HepG2 (cell line): ENCODE data around the gene PPM1H. TPM values are rescaled to one million over a fixed set of nuclear protein-coding genes. Genes with fewer than 3 reads are reported as not detected.

Experiments used
- ATAC-seq: fragments of 200-7000 bp; cut with Tn5 transposase; 3 replicates; pipeline ENCODE4 v1.9.1; 2020; ENCODE audit warnings: mild to moderate bottlenecking, moderate library complexity
- BruUV-seq: library from RNA; stranded (reverse); fragments of 400-500 nt; replicated peaks from 2 replicates; lab custom pipeline; 2021; lab: Mats Ljungman, UMichigan
- CTCF ChIA-PET: fragments of 300-600 bp; formaldehyde crosslinking; extraction: SDS; loops from one replicate; lab custom pipeline; 2021; ENCODE audit warnings: low total read pairs, inconsistent platforms, low intra/inter-chr PET ratio; lab: Yijun Ruan, JAX
- POLR2A ChIA-PET: fragments of 350-600 bp; sonication (Branson Sonifier 250); formaldehyde crosslinking; loops from one replicate; lab custom pipeline; 2020; ENCODE audit warnings: antibody characterized with exemption, inconsistent platforms; lab: Yijun Ruan, JAX
- DNase-seq: peaks from one replicate; pipeline ENCODE4 v3.0.0-alpha.2; 2015; ENCODE audit warnings: low spot score
- FAIRE-seq: peaks from 3 replicates; lab custom pipeline; 2011; peaks lifted over from hg19 to GRCh38; lab: Jason Lieb, UNC
- H2AFZ ChIP-seq: one replicate; pipeline ENCODE4 v1.6.1; 2011; ENCODE audit warnings: low read length, inconsistent platforms
- H3K27ac ChIP-seq: fragments of 300-600 bp; 3 replicates; pipeline ENCODE4 v1.8.0; 2011; ENCODE audit warnings: mixed run types, mild to moderate bottlenecking, mixed read lengths, low read length, inconsistent platforms; ENCODE audit not compliant: insufficient read depth; ENCODE audit errors: extremely low read length
- H3K27me3 ChIP-seq, 2 experiments: fragments of 200-600 bp in 1 of 2; 2 replicates in 1 of 2; 3 replicates in 1 of 2; pipeline versions ENCODE4 v1.6.0 to v1.8.0; 2011; ENCODE audit warnings: low read length in 2 of 2, mild to moderate bottlenecking in 2 of 2, moderate library complexity in 2 of 2, inconsistent platforms in 1 of 2; ENCODE audit not compliant: insufficient read depth in 2 of 2, control insufficient read depth in 1 of 2
- H3K36me3 ChIP-seq, 2 experiments: fragments of 200-600 bp in 1 of 2; replicated peaks in 1 of 2; 2 replicates in 1 of 2; 3 replicates in 1 of 2; pipeline versions ENCODE4 v1.5.1 to v1.8.0; 2011; ENCODE audit warnings: low read length in 2 of 2, inconsistent platforms in 1 of 2; ENCODE audit not compliant: insufficient read depth in 2 of 2, control insufficient read depth in 1 of 2
- H3K4me1 ChIP-seq: 2 replicates; pipeline ENCODE4 v1.5.1; 2012; ENCODE audit warnings: low read length, inconsistent platforms; ENCODE audit not compliant: insufficient read depth
- H3K4me2 ChIP-seq: 2 replicates; pipeline ENCODE4 v1.6.0; 2011; ENCODE audit warnings: low read depth, low read length, inconsistent platforms
- H3K4me3 ChIP-seq, 3 experiments: fragments of 200-600 bp in 1 of 3; sonication (generic), shearing (Covaris generic) in 1 of 3; replicated peaks in 1 of 3; 2 replicates each; pipeline ENCODE4 v1.5.1; 2011 to 2016; ENCODE audit warnings: low read length in 3 of 3, inconsistent platforms in 2 of 3, low read depth in 2 of 3, mild to moderate bottlenecking in 2 of 3, control low read depth in 1 of 3, mixed read lengths in 1 of 3; ENCODE audit not compliant: insufficient read depth in 1 of 3
- H3K79me2 ChIP-seq: one replicate; pipeline ENCODE4 v1.6.1; 2011; ENCODE audit warnings: low read length, inconsistent platforms; ENCODE audit not compliant: insufficient read depth
- H3K9ac ChIP-seq: 2 replicates; pipeline ENCODE4 v1.6.0; 2011; ENCODE audit warnings: mild to moderate bottlenecking, low read depth, low read length, inconsistent platforms; ENCODE audit not compliant: insufficient read depth
- H3K9me3 ChIP-seq: 2 replicates; pipeline ENCODE4 v1.5.1; 2012; ENCODE audit warnings: mild to moderate bottlenecking, low read length
- H4K20me1 ChIP-seq: 2 replicates; pipeline ENCODE4 v1.6.0; 2011; ENCODE audit warnings: inconsistent platforms, mild to moderate bottlenecking, low read length, moderate library complexity; ENCODE audit not compliant: insufficient read depth
- AKAP8 ChIP-seq: sonication (generic); formaldehyde crosslinking; IDR thresholded peaks from 2 replicates; pipeline ENCODE4 v1.5.1; 2020; ENCODE audit warnings: mild to moderate bottlenecking, missing genetic modification reagents
- ETV6 ChIP-seq: sonication (generic); formaldehyde crosslinking; conservative IDR thresholded peaks from 2 replicates; pipeline ENCODE4 v1.4.0; 2020; ENCODE audit warnings: missing genetic modification reagents
- HMG20A ChIP-seq: IDR thresholded peaks from 2 replicates; pipeline ENCODE4 v1.6.1; 2016; ENCODE audit warnings: borderline replicate concordance
- KDM5A ChIP-seq: fragments of 200-600 bp; sonication (generic); IDR thresholded peaks from 2 replicates; pipeline ENCODE4 v1.7.0; 2018; ENCODE audit warnings: antibody characterized with exemption, mild to moderate bottlenecking, low read length, borderline replicate concordance
- KLF15 ChIP-seq: sonication (generic); formaldehyde crosslinking; IDR thresholded peaks from 2 replicates; pipeline ENCODE4 v1.8.1; 2023; ENCODE audit warnings: borderline replicate concordance, mild to moderate bottlenecking, inconsistent platforms, missing genetic modification reagents, mixed read lengths
- KMT2B ChIP-seq: IDR thresholded peaks from 2 replicates; pipeline ENCODE4 v1.6.1; 2016; ENCODE audit warnings: missing genetic modification reagents, missing compliant biosample characterization
- RELA ChIP-seq: sonication (generic); formaldehyde crosslinking; IDR thresholded peaks from 2 replicates; pipeline ENCODE4 v1.4.0; 2020; ENCODE audit warnings: missing genetic modification reagents
- SETDB1 ChIP-seq: sonication (generic); formaldehyde crosslinking; IDR thresholded peaks from 2 replicates; pipeline ENCODE4 v1.5.1; 2020; ENCODE audit warnings: missing genetic modification reagents, mild to moderate bottlenecking, borderline replicate concordance
- TAF1 ChIP-seq: sonication (generic); formaldehyde crosslinking; IDR thresholded peaks from 2 replicates; pipeline ENCODE4 v1.4.0; 2020; ENCODE audit warnings: missing genetic modification reagents
- TCF12 ChIP-seq, 2 experiments: fragments of 450-650 bp in 1 of 2; sonication (generic) in 1 of 2; formaldehyde crosslinking in 1 of 2; IDR thresholded peaks; 2 replicates each; pipeline versions ENCODE4 v1.6.1 to v1.8.0; 2017 to 2022; ENCODE audit warnings: antibody characterized with exemption in 1 of 2, mild to moderate bottlenecking in 1 of 2, missing genetic modification reagents in 1 of 2, moderate library complexity in 1 of 2
- ZC3H13 ChIP-seq: sonication (generic); formaldehyde crosslinking; IDR thresholded peaks from 2 replicates; pipeline ENCODE4 v1.8.1; 2023; ENCODE audit warnings: mild to moderate bottlenecking, missing genetic modification reagents, moderate library complexity
- ZFP41 ChIP-seq: sonication (generic); formaldehyde crosslinking; IDR thresholded peaks from 2 replicates; pipeline ENCODE4 v1.4.0; 2020; ENCODE audit warnings: mild to moderate bottlenecking, missing genetic modification reagents, borderline replicate concordance
- ZNF672 ChIP-seq: sonication (generic); formaldehyde crosslinking; IDR thresholded peaks from 2 replicates; pipeline ENCODE4 v1.8.1; 2022; ENCODE audit warnings: missing genetic modification reagents
- ZSCAN20 ChIP-seq: sonication (generic); formaldehyde crosslinking; IDR thresholded peaks from 2 replicates; pipeline ENCODE4 v1.4.0; 2020; ENCODE audit warnings: missing genetic modification reagents, mild to moderate bottlenecking, borderline replicate concordance
- WGBS: methylation state at CpG from one replicate; pipeline ENCODE4 v1.1.6; 2017; ENCODE audit warnings: low lambda C conversion rate; 5-methylcytosine and 5-hydroxymethylcytosine counted together
- in situ Hi-C: cut with HindIII; loops from 2 replicates; pipeline ENCODE4 v1.10.0; 2017; ENCODE audit warnings: low pct_unique_long_range_greater_than_20kb; ENCODE audit not compliant: extremely low pct_ligation_motif_present
- intact Hi-C: fragments of 100-400 bp; cut with micrococcal nuclease; formaldehyde crosslinking; loops from one replicate; pipeline ENCODE4 v1.10.0; 2022; ENCODE audit not compliant: unreplicated experiment
- polyA plus RNA-seq, 8 experiments: library from polyadenylated mRNA; depleted of rRNA in 3 of 8; stranded (reverse) in 7 of 8; unstranded in 1 of 8; fragments of >200 nt; fragmentation: Illumina TruSeq in 4 of 8; extraction: Trizol in 4 of 8; gene quantifications; 2 replicates each; pipeline versions ENCODE4 v1.2.1 to v1.2.3, GENCODE V29; 2011 to 2016; ENCODE audit warnings: low read depth in 4 of 8, missing spikeins in 1 of 8, mixed read lengths in 1 of 8; ENCODE audit not compliant: insufficient read depth in 1 of 8
- total RNA-seq, 5 experiments: library from RNA; depleted of rRNA; stranded (reverse); fragments of >200 nt; fragmentation: Illumina TruSeq; extraction: Trizol; gene quantifications; 2 replicates each; pipeline ENCODE4 v1.2.3, GENCODE V29; 2016; ENCODE audit warnings: low read depth in 1 of 5
- TF ChIP-seq, protein P1 (sequence below): sonication (generic); formaldehyde crosslinking; IDR thresholded peaks from 2 replicates; pipeline ENCODE4 v1.4.0; 2020; ENCODE audit warnings: missing genetic modification reagents
- TF ChIP-seq, protein P2 (sequence below): sonication (generic); formaldehyde crosslinking; IDR thresholded peaks from 2 replicates; pipeline ENCODE4 v1.4.0; 2020; ENCODE audit warnings: mild to moderate bottlenecking, missing genetic modification reagents
- TF ChIP-seq, protein P3 (sequence below): sonication (generic); formaldehyde crosslinking; conservative IDR thresholded peaks from 2 replicates; pipeline ENCODE4 v1.8.0; 2022; ENCODE audit warnings: low read depth, missing genetic modification reagents

The PPM1H gene
- total and polyA plus RNA-seq, 2 of the 13 experiments (the other 11 are each of a cell fraction or from before 2014, with no cell fraction given): 29.1 to 38.1 TPM

DNA sequence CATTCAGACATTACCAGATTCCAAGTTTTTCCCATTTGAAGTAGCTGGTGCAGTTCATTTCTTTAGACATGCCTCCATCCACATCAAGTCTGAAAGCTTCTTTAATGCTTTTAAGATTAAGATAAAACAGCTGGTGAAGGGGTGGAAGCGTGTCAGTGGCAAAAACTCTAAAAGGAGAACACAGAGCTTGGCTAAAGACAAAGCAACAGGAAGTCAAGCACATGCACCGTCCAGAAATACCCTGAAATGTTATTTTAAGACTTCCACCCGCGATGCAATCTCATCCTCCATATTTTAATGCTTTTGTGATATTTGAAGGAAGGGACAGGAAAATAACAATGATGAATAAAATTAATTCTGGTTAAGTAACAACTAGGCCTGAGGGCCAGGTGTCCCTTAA lies 31.8 kb downstream of the PPM1H start:
- intact Hi-C loops: no loop called here
- WGBS: 96% methylated on average over 4 of the region's 4 CpGs
- Histone ChIP-seq H3K27ac (no peak overlapping the region), H4K20me1 (no peaks in the 10 kb centered on the region), H3K9me3 (no peaks in the 10 kb centered on the region), H3K4me3 (no peak overlapping the region), H3K9ac (no peak overlapping the region), H3K79me2 (peaks cover 69% of the 10 kb centered on the region), H3K36me3 (peaks cover 0 to 7% of the 10 kb centered on the region in 2 experiments; a peak in 4 of 5 replicates), H3K4me2 (no peak overlapping the region), H2AFZ (no peak overlapping the region), H3K27me3 (no peaks in the 10 kb centered on the region), H3K4me1 (peaks cover 69% of the 10 kb centered on the region)
- BruUV-seq: no TSS peak
- ATAC-seq (no peak), DNase-seq (no peak), FAIRE-seq (no peak)
- TF ChIP-seq ZSCAN20: no peak
- TF ChIP-seq, protein P1, sequence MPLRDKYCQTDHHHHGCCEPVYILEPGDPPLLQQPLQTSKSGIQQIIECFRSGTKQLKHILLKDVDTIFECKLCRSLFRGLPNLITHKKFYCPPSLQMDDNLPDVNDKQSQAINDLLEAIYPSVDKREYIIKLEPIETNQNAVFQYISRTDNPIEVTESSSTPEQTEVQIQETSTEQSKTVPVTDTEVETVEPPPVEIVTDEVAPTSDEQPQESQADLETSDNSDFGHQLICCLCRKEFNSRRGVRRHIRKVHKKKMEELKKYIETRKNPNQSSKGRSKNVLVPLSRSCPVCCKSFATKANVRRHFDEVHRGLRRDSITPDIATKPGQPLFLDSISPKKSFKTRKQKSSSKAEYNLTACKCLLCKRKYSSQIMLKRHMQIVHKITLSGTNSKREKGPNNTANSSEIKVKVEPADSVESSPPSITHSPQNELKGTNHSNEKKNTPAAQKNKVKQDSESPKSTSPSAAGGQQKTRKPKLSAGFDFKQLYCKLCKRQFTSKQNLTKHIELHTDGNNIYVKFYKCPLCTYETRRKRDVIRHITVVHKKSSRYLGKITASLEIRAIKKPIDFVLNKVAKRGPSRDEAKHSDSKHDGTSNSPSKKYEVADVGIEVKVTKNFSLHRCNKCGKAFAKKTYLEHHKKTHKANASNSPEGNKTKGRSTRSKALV (CRISPR knock-in tag): no peak
- TF ChIP-seq TAF1 (CRISPR knock-in tag): no peak
- no peak for TF ChIP-seq ZC3H13 (CRISPR knock-in tag)
- no peak for TF ChIP-seq ETV6
- no peak for TF ChIP-seq SETDB1 (CRISPR knock-in tag)
- no peak for TF ChIP-seq KLF15 (CRISPR knock-in tag)
- no peak for TF ChIP-seq KMT2B
- no peak for TF ChIP-seq RELA (CRISPR knock-in tag)
- TF ChIP-seq, protein P2, sequence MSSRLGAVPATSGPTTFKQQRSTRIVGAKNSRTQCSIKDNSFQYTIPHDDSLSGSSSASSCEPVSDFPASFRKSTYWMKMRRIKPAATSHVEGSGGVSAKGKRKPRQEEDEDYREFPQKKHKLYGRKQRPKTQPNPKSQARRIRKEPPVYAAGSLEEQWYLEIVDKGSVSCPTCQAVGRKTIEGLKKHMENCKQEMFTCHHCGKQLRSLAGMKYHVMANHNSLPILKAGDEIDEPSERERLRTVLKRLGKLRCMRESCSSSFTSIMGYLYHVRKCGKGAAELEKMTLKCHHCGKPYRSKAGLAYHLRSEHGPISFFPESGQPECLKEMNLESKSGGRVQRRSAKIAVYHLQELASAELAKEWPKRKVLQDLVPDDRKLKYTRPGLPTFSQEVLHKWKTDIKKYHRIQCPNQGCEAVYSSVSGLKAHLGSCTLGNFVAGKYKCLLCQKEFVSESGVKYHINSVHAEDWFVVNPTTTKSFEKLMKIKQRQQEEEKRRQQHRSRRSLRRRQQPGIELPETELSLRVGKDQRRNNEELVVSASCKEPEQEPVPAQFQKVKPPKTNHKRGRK (CRISPR knock-in tag): no peak
- no peak for TF ChIP-seq KDM5A
- no peak for TF ChIP-seq ZFP41
- TF ChIP-seq HMG20A (CRISPR knock-in tag): no peak
- no peak for TF ChIP-seq TCF12 (IDR thresholded peaks at IDR 0.05)
- no peak for TF ChIP-seq TCF12 (CRISPR knock-in tag; IDR thresholded peaks at IDR 0.05)
- no peak for TF ChIP-seq ZNF672 (CRISPR knock-in tag)
- no peak for TF ChIP-seq AKAP8 (CRISPR knock-in tag)
- TF ChIP-seq, protein P3, sequence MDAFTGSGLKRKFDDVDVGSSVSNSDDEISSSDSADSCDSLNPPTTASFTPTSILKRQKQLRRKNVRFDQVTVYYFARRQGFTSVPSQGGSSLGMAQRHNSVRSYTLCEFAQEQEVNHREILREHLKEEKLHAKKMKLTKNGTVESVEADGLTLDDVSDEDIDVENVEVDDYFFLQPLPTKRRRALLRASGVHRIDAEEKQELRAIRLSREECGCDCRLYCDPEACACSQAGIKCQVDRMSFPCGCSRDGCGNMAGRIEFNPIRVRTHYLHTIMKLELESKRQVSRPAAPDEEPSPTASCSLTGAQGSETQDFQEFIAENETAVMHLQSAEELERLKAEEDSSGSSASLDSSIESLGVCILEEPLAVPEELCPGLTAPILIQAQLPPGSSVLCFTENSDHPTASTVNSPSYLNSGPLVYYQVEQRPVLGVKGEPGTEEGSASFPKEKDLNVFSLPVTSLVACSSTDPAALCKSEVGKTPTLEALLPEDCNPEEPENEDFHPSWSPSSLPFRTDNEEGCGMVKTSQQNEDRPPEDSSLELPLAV (CRISPR knock-in tag): no peak
- in situ Hi-C loops: no loop called here
- POLR2A ChIA-PET: no interaction called here
- CTCF ChIA-PET: no interaction called here
